HL-60 (cell line): ENCODE results near the gene PPM1H.
A peak's percentile ranks its signal among the peaks of the same experiment; 100 is the strongest.

Experiments
- DNase-seq, 2 experiments: peaks; one replicate each; pipeline ENCODE4 v3.0.0-alpha.2; 2010 to 2020; ENCODE audit warnings: low read depth in 1 of 2, low spot score in 1 of 2
- H3K27ac ChIP-seq: fragments of 250-450 bp; sonication (Bioruptor Pico); replicated peaks from 2 replicates; pipeline ENCODE4 v1.5.1; 2020; ENCODE audit warnings: mild to moderate bottlenecking, moderate library complexity
- H3K27me3 ChIP-seq: fragments of 250-450 bp; sonication (Bioruptor Pico); 2 replicates; pipeline ENCODE4 v1.5.1; 2021; ENCODE audit warnings: mild to moderate bottlenecking, moderate library complexity; ENCODE audit not compliant: insufficient read depth, poor library complexity, severe bottlenecking
- H3K4me3 ChIP-seq: replicated peaks from 2 replicates; pipeline ENCODE4 v1.5.1; 2011; ENCODE audit warnings: mild to moderate bottlenecking, control low read depth, low read length; ENCODE audit not compliant: insufficient read depth
- GABPA ChIP-seq: IDR thresholded peaks from 2 replicates; pipeline ENCODE4 v1.6.1; 2012; ENCODE audit warnings: low read depth
- POLR2AphosphoS5 ChIP-seq: IDR thresholded peaks from 2 replicates; pipeline ENCODE4 v1.6.1; 2012; ENCODE audit warnings: low read depth
- REST ChIP-seq: IDR thresholded peaks from 2 replicates; pipeline ENCODE4 v1.6.1; 2012; ENCODE audit warnings: low read depth; ENCODE audit not compliant: insufficient replicate concordance
- SPI1 ChIP-seq: IDR thresholded peaks from 2 replicates; pipeline ENCODE4 v1.6.1; 2012; ENCODE audit warnings: low read depth, mild to moderate bottlenecking, borderline replicate concordance
- TF ChIP-seq, protein P1 (sequence below): IDR thresholded peaks from one replicate; pipeline ENCODE4 v1.5.1; 2011; ENCODE audit warnings: low read length, control low read depth, inconsistent platforms; ENCODE audit not compliant: insufficient read depth

PPM1H gene

DNA sequence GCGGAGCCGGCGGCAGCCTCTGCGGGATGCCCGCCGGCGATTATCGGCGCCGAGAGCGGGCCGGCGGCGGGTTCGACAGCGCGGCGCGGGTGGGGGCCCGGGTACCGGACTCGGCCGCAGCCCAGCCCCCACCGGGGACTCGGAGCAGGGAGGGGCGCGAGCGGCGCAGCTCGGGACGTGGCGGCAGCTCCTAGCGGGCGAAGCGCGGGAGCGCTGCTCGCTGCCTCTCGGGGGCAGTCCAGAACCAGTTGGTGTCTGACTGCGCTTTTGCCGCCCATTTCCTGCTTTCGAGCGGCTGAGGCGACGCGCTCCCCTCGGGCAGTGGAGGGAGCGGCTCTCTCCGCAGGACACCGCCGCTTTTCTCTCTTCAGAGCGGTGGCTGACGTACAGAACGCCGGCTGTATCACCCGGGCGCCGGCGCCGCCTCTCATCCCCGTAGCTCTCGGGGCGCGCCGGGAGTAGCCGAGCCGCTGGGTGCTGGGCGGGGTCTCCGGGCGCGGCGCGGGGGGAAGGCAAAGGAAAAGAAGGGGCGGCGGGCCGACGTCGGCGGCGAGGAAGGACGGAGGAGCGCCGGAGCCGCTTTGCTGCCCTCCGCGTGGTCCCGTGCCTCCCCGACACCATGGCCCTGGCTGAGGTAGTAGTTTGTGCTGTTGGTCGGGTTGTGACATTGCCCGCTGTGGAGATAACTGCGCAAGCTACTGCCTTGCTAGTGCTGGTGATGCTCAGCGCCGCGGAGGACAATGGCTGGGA lies 331.7 kb downstream of the PPM1H start:
- peak; percentile 55 to 87 for DNase-seq
- TF ChIP-seq GABPA (no peak), POLR2AphosphoS5 (peak; percentile 66)
- TF ChIP-seq, protein P1, sequence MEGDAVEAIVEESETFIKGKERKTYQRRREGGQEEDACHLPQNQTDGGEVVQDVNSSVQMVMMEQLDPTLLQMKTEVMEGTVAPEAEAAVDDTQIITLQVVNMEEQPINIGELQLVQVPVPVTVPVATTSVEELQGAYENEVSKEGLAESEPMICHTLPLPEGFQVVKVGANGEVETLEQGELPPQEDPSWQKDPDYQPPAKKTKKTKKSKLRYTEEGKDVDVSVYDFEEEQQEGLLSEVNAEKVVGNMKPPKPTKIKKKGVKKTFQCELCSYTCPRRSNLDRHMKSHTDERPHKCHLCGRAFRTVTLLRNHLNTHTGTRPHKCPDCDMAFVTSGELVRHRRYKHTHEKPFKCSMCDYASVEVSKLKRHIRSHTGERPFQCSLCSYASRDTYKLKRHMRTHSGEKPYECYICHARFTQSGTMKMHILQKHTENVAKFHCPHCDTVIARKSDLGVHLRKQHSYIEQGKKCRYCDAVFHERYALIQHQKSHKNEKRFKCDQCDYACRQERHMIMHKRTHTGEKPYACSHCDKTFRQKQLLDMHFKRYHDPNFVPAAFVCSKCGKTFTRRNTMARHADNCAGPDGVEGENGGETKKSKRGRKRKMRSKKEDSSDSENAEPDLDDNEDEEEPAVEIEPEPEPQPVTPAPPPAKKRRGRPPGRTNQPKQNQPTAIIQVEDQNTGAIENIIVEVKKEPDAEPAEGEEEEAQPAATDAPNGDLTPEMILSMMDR: peak; percentile 18
- Histone ChIP-seq H3K27me3 (no peaks in the 10 kb centered on the region), H3K4me3 (peak overlapping the region; percentile 78), H3K27ac (peak overlapping the region; percentile 100)

DNA sequence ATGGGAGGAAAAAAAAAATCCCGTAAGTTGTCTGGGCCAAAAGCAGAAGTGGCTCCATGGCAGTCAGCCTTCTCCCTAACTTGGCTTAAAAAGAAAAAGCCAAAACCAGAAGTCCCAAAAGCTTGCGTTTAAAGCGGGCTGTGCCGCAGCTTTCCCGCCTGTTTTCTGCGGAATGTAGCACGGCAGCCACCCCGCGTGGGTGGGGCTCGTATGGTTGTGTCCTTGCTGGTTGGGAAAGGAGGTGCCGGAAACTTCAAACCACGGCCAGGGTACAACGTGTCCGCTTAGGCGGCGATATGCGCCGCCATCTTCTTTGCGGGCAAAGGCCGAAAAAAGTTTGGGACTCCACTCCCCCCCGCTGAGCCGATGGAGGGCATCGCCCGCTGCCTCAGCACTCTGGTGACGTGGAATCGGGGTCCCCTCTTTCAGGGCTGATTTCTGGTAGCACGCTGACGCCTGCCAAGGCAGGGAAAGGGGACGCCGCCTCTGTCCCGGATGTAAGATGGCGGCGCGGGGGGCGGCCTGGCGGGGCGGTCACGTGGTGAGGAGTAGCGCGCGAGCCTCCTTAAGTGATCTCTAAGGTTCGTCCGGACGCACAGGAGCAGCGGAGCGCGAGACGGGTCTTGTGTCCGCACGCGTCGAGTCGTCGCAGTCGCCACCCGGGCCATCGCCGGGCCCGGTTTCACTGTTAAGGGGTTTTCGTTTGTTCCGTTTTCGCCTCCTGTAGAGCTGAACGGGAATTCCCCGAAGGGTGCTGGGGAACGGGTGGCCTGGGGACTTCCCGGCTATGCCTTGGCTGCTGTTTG lies 332.5 kb downstream of the PPM1H start:
- Histone ChIP-seq H3K27ac (peak overlapping the region; percentile 100), H3K27me3 (no peaks in the 10 kb centered on the region), H3K4me3 (peak overlapping the region; percentile 78)
- DNase-seq: peak; percentile 75 to 96
- TF ChIP-seq SPI1: peak; percentile 93
- no peak for TF ChIP-seq GABPA

- H3K27me3 ChIP-seq: no peaks in the 10 kb centered on the region
- DNase-seq: no peak
- TF ChIP-seq POLR2AphosphoS5: no peak
- no peak for TF ChIP-seq SPI1
- peak overlapping the region; percentile 100 for H3K27ac ChIP-seq
- H3K4me3 ChIP-seq: peak overlapping the region; percentile 78
Measured at GRCh38 chr12:62601765-62602164, 333.2 kb downstream of the PPM1H start.

- TF ChIP-seq GABPA (no peak), REST (no peak), SPI1 (no peak), POLR2AphosphoS5 (no peak)
- TF ChIP-seq, protein P1: no peak
- Histone ChIP-seq H3K27ac (no peak overlapping the region), H3K4me3 (no peak overlapping the region)
Measured at GRCh38 chr12:62599854-62600437, 335.0 kb downstream of the PPM1H start.

GRCh38 chr12:62598846-62599245 lies 336.1 kb downstream of the PPM1H start:
- TF ChIP-seq POLR2AphosphoS5 (no peak), GABPA (no peak)
- TF ChIP-seq, protein P1: no peak
- Histone ChIP-seq H3K27ac (no peak overlapping the region), H3K4me3 (no peak overlapping the region), H3K27me3 (no peaks in the 10 kb centered on the region)
- no peak for DNase-seq

More at GRCh38 chr12:62599854-62600437, 335.0 kb downstream of the PPM1H start:
- H3K27me3 ChIP-seq: no peaks in the 10 kb centered on the region
- no peak for DNase-seq
